ENCODE measurements around the gene HMCES.
"Not testable (repeated sequence)": the region's sequence is repeated elsewhere in the genome, so short reads cannot be mapped to it uniquely, and the experiment has no call there.

Gene HMCES

DNA sequence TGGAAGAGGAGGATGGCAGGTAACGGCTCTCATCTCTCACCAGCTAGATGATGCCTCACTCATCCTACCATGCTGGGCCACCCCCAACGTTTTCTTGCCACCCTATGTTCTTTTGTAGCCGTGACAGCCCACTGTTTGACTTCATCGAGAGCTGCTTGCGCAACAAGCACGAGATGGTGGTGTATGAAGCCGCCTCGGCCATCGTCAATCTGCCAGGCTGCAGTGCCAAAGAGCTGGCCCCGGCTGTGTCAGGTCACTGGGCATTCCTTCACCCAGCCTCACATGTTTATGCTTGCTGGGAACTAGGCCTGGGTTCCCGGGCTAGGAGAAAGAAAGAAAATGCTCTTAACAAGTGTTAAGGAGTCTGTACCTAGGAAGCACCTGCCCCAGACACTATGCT lies 21.1 kb upstream of the HMCES start:
- DNase-seq (ENCODE audit: low read depth): no peak

DNA sequence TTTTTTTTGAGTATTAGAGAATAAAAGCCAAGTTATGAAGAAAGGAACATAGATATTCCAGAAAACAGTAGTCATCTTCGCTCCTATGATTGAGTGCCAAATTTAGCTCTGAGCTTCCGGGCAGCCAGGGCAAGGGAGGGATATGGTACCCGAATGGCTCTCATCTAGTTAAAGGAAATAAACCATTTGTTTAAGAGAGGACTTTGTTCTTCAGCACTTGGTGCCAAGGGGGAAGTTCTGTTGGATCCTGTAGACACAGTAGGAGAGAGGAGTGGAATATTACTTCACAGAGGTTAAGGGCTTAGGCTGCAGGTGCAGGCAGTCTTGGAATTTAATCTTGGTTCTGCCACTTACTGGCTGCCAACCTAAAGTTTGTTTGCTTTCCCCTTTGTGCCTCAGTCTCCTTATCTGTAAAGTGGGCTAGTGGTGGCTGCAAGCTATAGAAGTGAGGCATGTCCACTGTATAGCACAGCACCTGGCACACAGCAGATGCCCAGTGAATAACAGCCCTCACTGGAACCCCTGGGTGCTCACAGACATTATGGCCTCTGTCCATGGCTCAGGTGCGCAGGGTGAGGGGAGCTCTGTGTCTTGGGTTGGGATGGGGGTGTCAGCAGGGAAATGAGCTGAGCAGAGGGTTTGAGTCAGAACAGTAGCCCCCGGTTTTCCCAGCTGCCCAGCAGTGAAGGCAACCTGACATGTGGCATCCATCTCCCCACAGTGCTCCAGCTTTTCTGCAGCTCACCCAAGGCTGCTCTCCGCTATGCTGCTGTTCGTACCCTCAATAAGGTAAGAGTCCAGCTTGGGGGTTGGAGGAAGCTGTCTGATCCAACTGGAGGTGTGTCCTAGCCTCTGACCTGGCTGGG lies 18.8 kb upstream of the HMCES start:
- no peak for DNase-seq (ENCODE audit: low read depth)

DNA sequence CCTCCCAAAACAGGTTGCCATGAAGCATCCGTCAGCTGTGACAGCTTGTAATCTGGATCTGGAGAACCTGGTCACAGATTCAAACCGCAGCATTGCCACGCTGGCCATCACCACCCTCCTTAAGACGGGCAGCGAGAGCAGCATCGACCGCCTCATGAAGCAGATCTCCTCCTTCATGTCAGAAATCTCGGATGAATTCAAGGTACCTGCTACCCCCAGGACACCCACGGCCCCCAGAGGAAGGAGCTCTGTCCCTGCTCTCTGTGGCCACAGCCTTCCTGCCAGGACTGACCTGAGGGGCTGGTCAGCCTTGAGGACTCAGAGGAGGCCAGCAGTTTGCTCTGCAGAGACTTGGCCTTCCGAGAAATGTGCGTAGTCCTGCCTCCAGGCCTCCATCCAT lies 18.1 kb upstream of the HMCES start:
- no peak for DNase-seq (ENCODE audit: low read depth)

DNA sequence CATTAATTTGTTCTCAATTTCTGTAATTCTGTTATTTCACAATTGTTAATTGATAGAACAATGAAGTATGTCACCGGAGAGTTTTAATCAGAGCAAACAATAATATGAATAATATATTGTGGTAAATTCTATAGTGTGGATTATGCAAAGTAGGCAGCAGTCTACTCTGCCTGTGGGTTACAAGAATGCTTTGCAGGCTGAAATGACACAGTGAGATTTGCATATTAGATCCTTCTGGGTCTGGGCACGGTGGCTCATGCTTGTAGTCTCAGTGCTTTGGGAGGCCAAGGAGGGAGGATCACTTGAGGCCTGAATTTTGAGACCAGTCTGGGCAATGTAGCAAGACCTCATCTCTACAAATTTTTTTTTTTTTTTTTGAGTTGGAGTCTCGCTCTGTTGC lies 16.8 kb upstream of the HMCES start:
- DNase-seq (ENCODE audit: low read depth): no peak

GRCh38 chr3:129263161-129263910 lies 15.3 kb upstream of the HMCES start:
- DNase-seq (ENCODE audit: low read depth): no peak

DNA sequence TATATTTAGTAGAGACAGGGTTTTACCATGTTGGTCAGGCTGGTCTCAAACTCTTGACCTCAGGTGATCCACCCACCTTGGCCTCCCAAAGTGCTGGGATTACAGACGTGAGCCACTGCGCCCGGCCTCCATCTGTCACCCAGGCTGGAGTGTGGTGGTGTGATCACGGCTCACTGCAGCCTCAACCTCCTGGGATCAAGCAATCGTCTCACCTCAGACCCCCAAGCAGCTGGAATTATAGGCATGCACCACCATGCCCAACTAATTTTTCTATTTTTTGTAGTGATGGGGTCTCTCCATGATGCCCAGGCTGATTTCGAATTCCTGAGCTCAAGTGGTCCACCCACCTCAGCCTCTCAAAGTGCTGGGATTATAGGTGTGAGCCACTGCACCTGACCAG lies 13.7 kb upstream of the HMCES start:
- not testable (repeated sequence) for DNase-seq (ENCODE audit: low read depth)

GRCh38 chr3:129266651-129267050 lies 12.0 kb upstream of the HMCES start:
- DNase-seq (ENCODE audit: low read depth): no peak

- DNase-seq (ENCODE audit: low read depth): no peak
Observed at GRCh38 chr3:129268396-129268795, 10.3 kb upstream of the HMCES start.

DNA sequence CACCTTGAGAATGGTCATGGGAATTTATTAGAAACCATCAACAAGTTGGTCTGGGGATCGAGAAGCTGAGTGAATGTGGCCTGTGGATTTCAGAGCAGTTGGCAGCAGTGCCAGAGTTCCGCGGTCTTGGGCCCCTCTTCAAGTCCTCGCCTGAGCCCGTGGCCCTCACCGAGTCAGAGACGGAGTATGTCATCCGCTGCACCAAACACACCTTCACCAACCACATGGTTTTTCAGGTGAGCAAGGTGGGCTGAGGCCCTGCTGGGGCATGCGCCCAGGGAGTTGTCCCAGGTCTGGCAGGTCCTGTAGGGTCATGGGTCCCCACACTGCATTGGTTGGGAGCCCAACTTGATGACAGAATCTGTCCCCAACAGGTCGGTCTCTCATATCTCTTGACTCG lies 7.0 kb upstream of the HMCES start:
- DNase-seq (ENCODE audit: low read depth): no peak

GRCh38 chr3:129276385-129276784 lies 2.3 kb upstream of the HMCES start:
- DNase-seq (ENCODE audit: low read depth): no peak

DNA sequence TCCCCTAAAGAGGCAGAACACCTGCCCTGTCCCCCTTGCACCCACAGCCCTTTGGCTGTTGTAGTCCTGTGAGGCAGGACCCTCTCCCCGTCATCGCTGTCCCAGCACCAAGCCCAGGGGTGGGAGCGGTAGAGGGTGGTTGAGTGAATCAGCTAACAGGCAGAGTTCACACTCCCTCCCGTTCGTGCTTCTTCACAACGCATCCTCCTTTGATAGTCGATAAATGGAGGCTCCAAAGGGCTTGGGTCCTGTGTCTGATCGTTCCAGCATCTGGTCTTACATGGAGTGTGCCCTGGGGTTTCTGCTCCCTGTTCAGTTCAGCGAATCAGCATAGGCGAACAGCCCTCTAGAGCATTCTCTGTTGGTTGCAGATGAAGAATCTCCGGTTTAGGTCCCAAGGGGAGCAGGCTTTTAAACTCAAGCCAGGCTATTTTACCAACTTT lies 820 bp upstream of the HMCES start:
- DNase-seq (ENCODE audit: low read depth): no peak

DNA sequence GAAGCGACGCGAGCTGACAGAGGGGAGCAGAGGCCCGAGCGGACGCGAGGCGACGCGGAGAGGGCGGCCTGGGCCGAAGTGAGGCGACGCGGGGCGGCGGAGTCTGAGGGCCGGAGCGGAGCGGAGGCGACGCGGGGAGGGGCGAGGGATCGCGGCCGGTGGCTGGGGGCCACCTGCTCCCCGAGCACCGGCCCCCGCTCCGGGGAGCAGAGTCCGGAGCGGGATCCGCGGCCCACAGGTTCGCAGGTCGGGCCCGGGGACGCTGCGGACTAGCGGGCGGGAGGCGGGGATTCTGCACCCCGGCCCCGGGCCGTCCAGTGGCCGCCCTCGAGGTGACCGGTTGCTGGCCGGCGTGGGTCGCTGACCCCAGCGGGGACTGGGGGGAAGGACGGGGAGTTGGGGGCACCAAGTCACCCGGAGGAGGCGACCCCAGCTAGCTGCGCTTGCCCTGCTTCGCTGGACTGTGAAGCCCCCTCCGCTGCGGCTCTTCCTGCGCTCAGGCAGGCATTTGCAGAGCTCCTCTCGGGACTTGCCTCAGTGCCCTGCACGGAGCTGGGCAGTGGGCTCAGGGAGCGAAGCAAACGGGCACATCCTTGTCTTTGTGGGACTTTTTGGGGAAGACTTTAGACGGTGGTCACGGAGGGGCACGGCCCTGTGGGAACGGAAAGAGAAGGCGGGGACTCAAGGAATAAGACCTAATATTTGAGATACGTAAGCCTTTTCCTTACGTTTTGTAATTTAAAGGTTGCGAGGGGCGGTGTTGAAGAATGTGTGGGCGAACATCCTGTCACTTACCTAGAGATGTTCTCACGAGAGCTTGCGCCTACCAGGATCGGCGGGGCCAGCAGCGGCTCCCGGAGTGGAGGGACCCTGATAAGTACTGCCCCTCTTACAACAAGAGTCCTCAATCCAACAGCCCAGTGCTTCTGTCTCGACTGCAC lies 566 bp downstream of the HMCES start:
- DNase-seq (ENCODE audit: low read depth): peak; percentile 19

DNA sequence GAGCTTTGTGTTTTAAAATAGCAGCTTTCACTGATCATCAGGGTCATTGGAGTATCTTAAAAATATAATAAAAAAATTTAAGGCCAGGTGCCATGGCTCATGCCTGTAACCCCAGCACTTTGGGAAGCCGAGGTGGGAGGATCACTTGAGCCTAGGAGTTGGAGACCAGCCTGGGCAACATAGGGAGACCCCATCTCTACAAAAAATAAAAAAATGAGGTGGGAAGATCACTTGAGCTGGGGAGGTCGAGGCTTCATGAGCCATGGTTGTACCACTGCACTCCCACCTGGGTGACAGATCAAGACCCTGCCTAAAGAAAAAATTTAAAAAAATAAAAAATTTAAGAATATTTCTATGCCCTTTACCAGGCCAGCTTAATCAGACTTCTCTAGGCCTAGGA lies 1.5 kb downstream of the HMCES start:
- DNase-seq (ENCODE audit: low read depth): no peak

GRCh38 chr3:129281726-129282125 lies 3.1 kb downstream of the HMCES start:
- no peak for DNase-seq (ENCODE audit: low read depth)

DNA sequence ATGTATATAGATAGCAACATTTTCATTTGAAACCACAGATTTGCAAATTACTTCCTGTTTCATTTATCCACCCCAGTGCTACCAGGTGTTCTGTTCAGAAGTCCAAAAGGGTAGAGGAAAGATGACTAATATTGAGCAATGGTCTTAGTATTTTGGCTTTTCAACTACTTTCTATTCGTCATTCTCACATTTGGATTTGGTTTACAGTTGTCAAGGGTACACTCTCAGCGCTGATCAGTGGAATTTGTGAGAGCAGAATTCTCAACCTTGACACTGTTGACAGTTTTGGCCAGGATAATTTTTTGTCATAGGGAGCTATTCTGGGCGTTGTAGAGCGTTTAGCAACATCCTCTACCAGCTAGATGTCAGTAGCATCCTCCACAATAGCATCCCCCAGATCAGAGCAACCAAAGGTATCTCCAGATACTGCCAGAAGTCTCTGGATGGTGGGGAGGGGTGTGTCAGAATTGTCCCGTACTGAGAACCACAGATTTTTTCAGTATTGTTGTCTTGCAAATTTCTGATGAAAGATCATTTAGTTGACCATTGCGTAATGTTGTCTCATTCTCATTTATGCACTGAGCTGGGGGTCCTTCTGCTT lies 4.2 kb downstream of the HMCES start:
- DNase-seq (ENCODE audit: low read depth): no peak

DNA sequence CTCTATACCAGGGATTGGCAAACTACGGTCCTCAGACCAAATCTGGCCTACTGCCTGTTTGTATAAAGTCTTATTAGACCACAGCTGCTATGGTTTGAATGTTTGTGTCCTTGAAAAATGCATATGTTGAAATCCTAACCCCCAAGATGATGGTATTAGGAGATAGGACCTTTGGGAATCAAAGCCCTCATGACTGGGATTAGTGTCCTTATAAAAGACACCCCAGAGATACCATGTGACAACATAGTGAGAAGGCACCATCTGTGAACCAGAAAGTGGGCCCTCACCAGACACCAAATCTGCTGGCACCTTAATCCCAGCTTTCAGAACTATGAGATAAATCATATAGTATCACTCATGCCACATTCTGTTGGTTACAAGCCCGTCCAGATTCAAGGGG lies 7.4 kb downstream of the HMCES start:
- no peak for DNase-seq (ENCODE audit: low read depth)

DNA sequence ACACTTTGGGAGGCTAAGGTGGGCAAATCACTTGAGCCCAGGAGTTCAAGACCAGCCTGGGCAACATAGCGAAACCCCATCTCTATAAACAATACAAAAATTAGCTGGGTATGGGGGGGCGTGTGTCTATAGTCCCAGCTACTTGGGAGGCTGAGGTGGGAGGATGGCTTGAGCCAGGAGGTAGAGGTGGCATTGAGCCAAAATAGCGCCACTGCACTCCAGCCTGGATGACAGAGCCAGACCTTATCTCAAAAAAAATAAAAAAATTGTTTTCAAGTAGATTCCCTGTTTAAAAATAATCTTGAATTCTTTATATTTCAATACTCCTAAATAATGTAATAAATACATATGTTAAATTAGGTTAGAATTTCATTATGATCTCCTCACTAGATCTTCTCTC lies 9.8 kb downstream of the HMCES start:
- no peak for DNase-seq (ENCODE audit: low read depth)

DNA sequence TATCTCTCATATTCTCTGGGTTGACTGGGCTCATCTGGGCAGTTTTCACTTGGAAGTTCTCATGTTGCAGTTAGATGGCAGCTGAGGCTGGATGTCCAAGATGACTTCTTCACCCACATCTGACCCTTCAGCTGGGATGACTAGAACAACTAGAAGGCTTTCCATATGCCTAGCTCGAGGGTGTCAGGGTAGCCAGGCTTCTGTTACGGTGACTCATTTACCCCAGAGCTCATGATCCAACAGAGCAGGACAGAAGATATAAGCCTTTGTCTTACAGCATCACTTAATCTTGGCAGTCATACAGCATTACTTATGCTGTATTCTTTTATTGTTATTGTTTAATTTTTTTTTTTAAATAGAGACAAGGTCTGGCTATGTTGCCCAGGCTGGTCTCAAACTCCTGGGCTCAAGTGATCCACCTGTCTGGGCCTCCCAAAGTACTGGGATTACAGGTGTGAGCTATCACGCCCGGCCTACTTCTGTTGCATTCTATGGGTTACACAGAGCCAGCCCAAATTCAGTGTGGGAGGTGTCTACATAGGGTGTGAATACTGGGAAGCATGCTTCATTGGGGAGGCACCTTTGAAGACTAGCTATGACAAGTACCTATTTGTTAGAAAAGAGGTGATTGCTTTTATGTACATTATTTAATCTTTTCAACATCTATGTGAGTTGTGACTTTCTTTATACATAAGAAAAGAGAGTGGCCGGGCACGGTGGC lies 10.7 kb downstream of the HMCES start:
- DNase-seq (ENCODE audit: low read depth): no peak

GRCh38 chr3:129291236-129291886 lies 12.7 kb downstream of the HMCES start:
- no peak for DNase-seq (ENCODE audit: low read depth)

DNA sequence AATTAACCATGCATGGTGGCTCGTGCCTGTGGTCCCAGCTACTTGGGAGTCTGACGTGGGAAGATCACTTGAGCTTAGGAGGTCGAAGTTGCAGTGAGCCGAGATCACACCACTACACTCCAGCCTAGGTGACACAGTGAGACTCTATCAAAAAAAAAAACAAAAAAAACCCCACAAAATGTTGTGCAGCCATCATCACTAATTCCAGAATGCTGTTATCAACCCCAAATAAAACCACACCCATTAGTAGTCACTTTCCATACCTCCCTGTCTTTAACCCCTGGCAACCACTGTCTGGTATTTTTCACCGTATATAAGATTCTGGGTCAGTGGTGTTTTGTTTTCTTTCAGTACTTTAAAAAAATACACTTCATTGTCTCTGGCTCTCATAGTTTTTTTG lies 16.6 kb downstream of the HMCES start:
- no peak for DNase-seq (ENCODE audit: low read depth)

Measured in activated T-cell treated with anti-CD3 and anti-CD28 coated beads for 1 hour (primary cell).